Activated B cell treated with CpG ODN at 0.5 μM for 24 hours (primary cell): ENCODE results near the gene DSCAML1. TPM values are rescaled to one million over a fixed set of nuclear protein-coding genes. Genes with fewer than 3 reads are reported as not detected.

Source experiments
- ATAC-seq: fragments of 200-7000 bp; cut with Tn5 transposase; one replicate; pipeline ENCODE4 v1.10.0; 2021; ENCODE audit warnings: low read depth, mild to moderate bottlenecking, moderate library complexity
- CTCF ChIA-PET: fragments of 350-600 bp; sonication (Branson Sonifier 250); formaldehyde crosslinking; loops from one replicate; lab custom pipeline; 2021; ENCODE audit warnings: antibody characterized with exemption; lab: Charles Lee
- POLR2A ChIA-PET: fragments of 350-600 bp; sonication (Branson Sonifier 250); formaldehyde crosslinking; loops from one replicate; lab custom pipeline; 2021; ENCODE audit warnings: antibody characterized with exemption; lab: Charles Lee
- DNase-seq: peaks from one replicate; pipeline ENCODE4 v3.0.0; 2022
- H3K27ac Mint-ChIP-seq: one replicate; pipeline ENCODE4 v1.8.0; 2020; ENCODE audit warnings: mixed read lengths
- H3K27me3 Mint-ChIP-seq: one replicate; pipeline ENCODE4 v1.8.0; 2021; ENCODE audit warnings: mixed read lengths
- H3K36me3 Mint-ChIP-seq: one replicate; pipeline ENCODE4 v1.8.0; 2021; ENCODE audit warnings: low read depth, mixed read lengths
- H3K4me1 Mint-ChIP-seq: one replicate; pipeline ENCODE4 v1.8.0; 2021; ENCODE audit warnings: mixed read lengths
- H3K4me3 Mint-ChIP-seq: one replicate; pipeline ENCODE4 v1.8.0; 2020; ENCODE audit warnings: mild to moderate bottlenecking, mixed read lengths
- H3K9me3 Mint-ChIP-seq: one replicate; pipeline ENCODE4 v1.8.0; 2020; ENCODE audit warnings: mixed read lengths
- intact Hi-C: fragments of 100-400 bp; cut with micrococcal nuclease; formaldehyde crosslinking; loops from one replicate; pipeline ENCODE4 v1.15.1; 2024
- total RNA-seq: library from RNA; stranded (reverse); gene quantifications from 2 replicates; pipeline ENCODE4 v1.2.3, GENCODE V29; 2022
- TF ChIP-seq, protein P1 (sequence below): fragments of 200-600 bp; IDR thresholded peaks from one replicate; pipeline ENCODE4 v1.8.0; 2022; ENCODE audit warnings: antibody characterized with exemption, mild to moderate bottlenecking

The DSCAML1 gene
- total RNA-seq, 1 donor from 2014 or later = 3.6 TPM

DNA sequence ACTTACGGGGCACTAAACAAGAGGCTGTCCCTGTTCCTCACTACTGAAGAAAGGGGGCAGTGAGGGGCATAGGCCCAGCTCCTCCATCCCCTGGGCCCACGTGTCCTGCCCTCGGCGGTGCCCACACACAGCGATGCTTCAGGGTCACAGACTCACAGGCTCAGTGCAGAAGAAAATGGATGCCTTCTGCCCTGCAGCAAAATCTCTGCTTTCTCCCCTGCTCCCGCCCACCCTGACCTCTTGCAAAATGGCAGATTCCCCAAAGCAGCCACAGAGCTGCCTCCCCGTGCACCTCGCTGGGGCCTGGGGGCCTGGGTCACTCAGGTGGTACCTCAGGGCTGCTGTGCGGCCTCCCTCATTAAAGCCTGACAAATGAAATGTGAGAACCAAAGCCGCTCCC, 204.0 kb downstream of the DSCAML1 start:
- TF ChIP-seq, protein P1, sequence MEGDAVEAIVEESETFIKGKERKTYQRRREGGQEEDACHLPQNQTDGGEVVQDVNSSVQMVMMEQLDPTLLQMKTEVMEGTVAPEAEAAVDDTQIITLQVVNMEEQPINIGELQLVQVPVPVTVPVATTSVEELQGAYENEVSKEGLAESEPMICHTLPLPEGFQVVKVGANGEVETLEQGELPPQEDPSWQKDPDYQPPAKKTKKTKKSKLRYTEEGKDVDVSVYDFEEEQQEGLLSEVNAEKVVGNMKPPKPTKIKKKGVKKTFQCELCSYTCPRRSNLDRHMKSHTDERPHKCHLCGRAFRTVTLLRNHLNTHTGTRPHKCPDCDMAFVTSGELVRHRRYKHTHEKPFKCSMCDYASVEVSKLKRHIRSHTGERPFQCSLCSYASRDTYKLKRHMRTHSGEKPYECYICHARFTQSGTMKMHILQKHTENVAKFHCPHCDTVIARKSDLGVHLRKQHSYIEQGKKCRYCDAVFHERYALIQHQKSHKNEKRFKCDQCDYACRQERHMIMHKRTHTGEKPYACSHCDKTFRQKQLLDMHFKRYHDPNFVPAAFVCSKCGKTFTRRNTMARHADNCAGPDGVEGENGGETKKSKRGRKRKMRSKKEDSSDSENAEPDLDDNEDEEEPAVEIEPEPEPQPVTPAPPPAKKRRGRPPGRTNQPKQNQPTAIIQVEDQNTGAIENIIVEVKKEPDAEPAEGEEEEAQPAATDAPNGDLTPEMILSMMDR = no peak
- H3K27me3 Mint-ChIP-seq = peaks cover 13% of the 10 kb centered on the region
- no peak overlapping the region for H3K4me3 Mint-ChIP-seq
- H3K9me3 Mint-ChIP-seq = no peaks in the 10 kb centered on the region
- no peak overlapping the region for H3K27ac Mint-ChIP-seq
- ATAC-seq = no peak
- intact Hi-C loops = no loop called here
- no peaks in the 10 kb centered on the region for H3K36me3 Mint-ChIP-seq
- ChIA-PET CTCF (no interaction called here), POLR2A (no interaction called here)
- no peak for DNase-seq
- H3K4me1 Mint-ChIP-seq = no peaks in the 10 kb centered on the region

DNA sequence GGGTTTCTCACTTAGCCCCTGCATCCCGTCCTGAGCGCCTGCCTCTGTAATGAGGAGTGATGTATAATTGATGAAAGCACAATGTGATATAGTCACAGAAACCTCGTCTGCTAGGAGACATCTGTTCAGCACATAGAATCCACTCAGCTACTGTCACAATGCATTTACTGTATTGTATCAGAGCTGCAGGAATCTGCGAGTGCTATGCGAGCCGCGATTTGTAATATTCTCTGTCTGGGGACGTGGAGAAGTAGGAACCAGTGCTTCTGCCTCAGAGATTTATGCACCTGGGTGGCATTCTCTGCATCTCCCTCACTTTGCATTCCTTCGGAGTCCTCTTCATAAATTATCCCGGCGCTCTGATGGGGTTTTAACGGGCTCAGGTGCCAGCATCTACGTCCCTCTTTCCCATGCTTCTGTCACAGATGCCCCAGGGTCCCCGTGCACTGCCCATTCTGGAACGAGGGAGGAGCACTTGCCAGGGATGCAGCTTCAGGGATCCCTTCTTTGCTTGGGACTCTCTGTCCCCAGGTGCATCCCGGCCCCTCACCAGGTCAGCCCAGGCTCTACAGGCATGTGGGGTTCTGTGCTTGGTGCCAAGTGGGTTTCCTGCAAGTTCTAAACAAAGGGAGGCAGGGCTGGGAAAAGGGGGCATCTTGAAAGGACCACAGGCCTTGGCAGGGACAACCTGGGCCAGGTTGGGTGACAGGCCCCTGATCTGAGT, 205.5 kb downstream of the DSCAML1 start:
- DNase-seq = no peak
- Mint-ChIP-seq H3K4me1 (no peaks in the 10 kb centered on the region), H3K36me3 (no peaks in the 10 kb centered on the region), H3K4me3 (no peak overlapping the region), H3K27me3 (peaks cover 14% of the 10 kb centered on the region), H3K9me3 (no peaks in the 10 kb centered on the region), H3K27ac (no peak overlapping the region)
- ChIA-PET POLR2A (no interaction called here), CTCF (no interaction called here)
- ATAC-seq = no peak
- TF ChIP-seq, protein P1 = no peak
- intact Hi-C loops = no loop called here

DNA sequence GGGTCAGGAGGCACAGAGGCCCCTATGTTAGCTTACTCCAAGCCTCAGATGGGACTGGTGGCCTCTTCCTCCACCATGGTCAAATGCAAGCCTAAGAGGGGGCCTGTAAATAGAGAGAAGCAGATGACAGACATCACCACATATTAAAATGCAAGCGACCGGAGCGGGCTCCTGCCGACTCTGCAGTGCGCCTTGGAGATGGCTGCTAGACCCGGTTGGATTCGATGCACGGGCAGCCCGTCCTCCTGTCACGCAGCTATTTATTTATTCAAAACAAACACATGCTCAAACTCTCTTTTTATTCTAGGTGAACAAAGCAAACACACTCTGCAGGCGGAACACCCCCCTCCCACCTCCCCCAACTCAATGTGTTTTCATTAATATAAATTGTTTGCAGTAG, 208.0 kb downstream of the DSCAML1 start:
- ChIA-PET POLR2A (no interaction called here), CTCF (no interaction called here)
- intact Hi-C loops = no loop called here
- H3K9me3 Mint-ChIP-seq = no peaks in the 10 kb centered on the region
- H3K4me3 Mint-ChIP-seq = no peak overlapping the region
- H3K4me1 Mint-ChIP-seq = no peaks in the 10 kb centered on the region
- TF ChIP-seq, protein P1 = no peak
- H3K27ac Mint-ChIP-seq = no peak overlapping the region
- no peaks in the 10 kb centered on the region for H3K36me3 Mint-ChIP-seq
- DNase-seq = no peak
- ATAC-seq = no peak
- H3K27me3 Mint-ChIP-seq = peaks cover 10% of the 10 kb centered on the region

DNA sequence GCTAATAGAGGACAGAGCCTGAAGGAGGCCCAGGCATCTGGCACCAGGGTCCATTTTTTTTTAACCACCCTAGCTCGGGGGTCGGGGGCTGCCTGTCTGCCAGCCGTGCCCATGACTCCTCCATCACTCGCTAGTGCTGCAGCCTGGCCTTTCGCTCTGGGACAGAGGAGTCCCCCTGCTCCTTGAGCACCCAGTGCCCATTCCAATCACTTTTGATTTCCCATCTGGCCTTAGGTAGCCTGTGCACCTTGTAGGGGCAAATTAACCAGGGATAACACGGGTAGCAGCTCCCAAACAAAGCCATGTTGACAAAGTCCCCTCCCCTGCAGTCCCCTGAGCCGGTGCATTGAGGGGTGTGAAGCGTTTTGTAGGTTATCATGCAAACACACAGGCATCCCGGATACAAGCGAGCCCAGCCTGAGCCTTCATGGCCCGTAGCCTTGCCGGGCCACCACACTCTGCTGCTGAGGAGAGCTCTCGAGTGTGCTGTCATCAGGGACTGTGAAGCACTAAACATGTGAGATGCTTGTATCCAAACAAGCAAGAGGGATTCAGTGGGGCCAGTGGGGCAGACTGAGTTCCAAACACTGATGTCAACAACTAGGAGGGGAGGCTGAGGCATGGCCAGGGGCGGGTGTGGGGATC, 208.7 kb downstream of the DSCAML1 start:
- Mint-ChIP-seq H3K9me3 (no peaks in the 10 kb centered on the region), H3K4me3 (no peak overlapping the region), H3K27me3 (peaks cover 10% of the 10 kb centered on the region), H3K4me1 (no peaks in the 10 kb centered on the region), H3K36me3 (no peaks in the 10 kb centered on the region), H3K27ac (no peak overlapping the region)
- TF ChIP-seq, protein P1 = no peak
- intact Hi-C loops = no loop called here
- CTCF ChIA-PET = no interaction called here
- ATAC-seq (no peak), DNase-seq (no peak)
- POLR2A ChIA-PET = no interaction called here

DNA sequence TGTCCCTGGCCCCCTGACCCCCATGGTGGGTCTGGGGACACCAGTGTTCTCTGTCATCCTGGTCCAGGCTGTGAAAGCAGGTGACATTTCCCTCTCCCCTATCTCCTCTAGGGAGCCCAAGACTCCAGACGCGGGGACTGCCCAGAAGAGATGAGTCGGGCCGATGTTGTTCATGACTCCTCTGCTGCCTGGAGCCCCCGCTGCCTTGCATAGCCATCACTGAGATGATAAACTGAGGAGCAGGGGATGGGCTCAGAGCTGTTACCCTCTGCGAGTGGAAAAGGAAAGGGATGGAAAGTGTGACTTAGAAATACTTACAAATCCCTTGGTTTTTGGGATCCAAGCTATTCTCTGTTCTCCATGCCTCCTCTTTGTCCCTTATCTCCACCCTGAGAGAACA, 209.6 kb downstream of the DSCAML1 start:
- ATAC-seq (no peak), DNase-seq (no peak)
- no peak overlapping the region for H3K4me3 Mint-ChIP-seq
- H3K27me3 Mint-ChIP-seq = peaks cover 10% of the 10 kb centered on the region
- H3K27ac Mint-ChIP-seq = no peak overlapping the region
- ChIA-PET POLR2A (no interaction called here), CTCF (no interaction called here)
- TF ChIP-seq, protein P1 = no peak
- H3K4me1 Mint-ChIP-seq = no peaks in the 10 kb centered on the region
- H3K36me3 Mint-ChIP-seq = no peaks in the 10 kb centered on the region
- no peaks in the 10 kb centered on the region for H3K9me3 Mint-ChIP-seq
- intact Hi-C loops = no loop called here
